ENCODE data around the gene PIGH. TPM values are rescaled to one million over a fixed set of nuclear protein-coding genes. Genes with fewer than 3 reads are reported as not detected.

The PIGH gene
- total RNA-seq, 4 donors from 2014 or later = 19.2 to 48.8 (median 23.8) TPM

DNA sequence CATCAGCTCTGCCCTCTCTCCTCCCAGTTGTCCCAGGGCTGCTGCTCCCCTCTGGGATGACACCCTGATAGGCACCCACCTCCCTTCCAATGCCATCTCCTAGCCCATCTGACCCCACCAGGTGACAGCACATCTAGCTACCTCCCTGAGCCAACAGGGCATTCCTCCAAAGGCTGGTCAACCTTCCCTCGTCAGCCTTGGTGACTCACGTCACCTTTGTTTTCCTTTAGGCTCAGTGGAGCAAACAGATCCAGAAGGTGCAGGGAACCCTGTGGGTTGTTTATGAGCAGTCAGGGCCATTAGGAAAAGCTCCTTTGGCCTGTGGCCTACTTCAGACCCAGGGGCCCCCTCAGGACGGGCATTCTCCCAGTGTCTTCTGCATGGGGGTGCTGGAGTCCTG, 32.4 kb downstream of the PIGH start:
- H3K4me3 ChIP-seq = no peak overlapping the region
- no peak overlapping the region for H3K27ac ChIP-seq
- no peaks in the 10 kb centered on the region for H3K4me1 ChIP-seq
- 79 to 90% methylated on average over 3 of the region's 3 CpGs for WGBS, 2 donors
- H3K27me3 ChIP-seq = no peaks in the 10 kb centered on the region
- TF ChIP-seq, protein P1, sequence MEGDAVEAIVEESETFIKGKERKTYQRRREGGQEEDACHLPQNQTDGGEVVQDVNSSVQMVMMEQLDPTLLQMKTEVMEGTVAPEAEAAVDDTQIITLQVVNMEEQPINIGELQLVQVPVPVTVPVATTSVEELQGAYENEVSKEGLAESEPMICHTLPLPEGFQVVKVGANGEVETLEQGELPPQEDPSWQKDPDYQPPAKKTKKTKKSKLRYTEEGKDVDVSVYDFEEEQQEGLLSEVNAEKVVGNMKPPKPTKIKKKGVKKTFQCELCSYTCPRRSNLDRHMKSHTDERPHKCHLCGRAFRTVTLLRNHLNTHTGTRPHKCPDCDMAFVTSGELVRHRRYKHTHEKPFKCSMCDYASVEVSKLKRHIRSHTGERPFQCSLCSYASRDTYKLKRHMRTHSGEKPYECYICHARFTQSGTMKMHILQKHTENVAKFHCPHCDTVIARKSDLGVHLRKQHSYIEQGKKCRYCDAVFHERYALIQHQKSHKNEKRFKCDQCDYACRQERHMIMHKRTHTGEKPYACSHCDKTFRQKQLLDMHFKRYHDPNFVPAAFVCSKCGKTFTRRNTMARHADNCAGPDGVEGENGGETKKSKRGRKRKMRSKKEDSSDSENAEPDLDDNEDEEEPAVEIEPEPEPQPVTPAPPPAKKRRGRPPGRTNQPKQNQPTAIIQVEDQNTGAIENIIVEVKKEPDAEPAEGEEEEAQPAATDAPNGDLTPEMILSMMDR (IDR thresholded peaks at IDR 0.05) = no peak
- TF ChIP-seq POLR2A (IDR thresholded peaks at IDR 0.05) (no peak), EP300 (IDR thresholded peaks at IDR 0.05) (no peak)
- H3K9me3 ChIP-seq = no peaks in the 10 kb centered on the region
- H3K36me3 ChIP-seq = peaks cover 0 to 10% (median 0%) of the 10 kb centered on the region in 3 donors
- no peak for DNase-seq (ENCODE audit: low spot score in 2 of 2)

DNA sequence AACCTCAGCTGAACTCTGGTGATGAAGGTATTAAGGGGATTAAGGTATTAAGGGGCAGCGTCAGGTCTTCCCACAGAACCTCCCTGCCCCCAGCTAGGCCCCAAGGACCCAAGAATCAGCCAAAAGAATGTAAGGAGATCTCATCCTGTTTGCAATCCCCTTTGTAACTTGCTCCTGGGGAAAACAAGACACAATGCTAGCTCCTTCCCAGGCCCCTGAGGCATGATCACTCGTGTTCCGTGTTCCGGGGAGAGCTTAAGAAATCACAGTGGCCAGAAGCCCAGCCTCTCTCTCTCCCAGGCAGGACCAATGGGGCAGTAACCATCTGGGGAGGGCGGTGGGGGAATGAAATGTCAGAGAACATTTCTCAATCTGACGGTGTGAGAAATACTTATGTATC, 33.2 kb downstream of the PIGH start:
- 58 to 60% methylated on average over 6 of the region's 6 CpGs for WGBS, 2 donors
- no peak overlapping the region for H3K4me3 ChIP-seq
- peaks cover 0 to 17% (median 0%) of the 10 kb centered on the region in 3 donors for H3K36me3 ChIP-seq
- TF ChIP-seq, protein P1 (IDR thresholded peaks at IDR 0.05) = no peak
- TF ChIP-seq POLR2A (IDR thresholded peaks at IDR 0.05) (no peak), EP300 (IDR thresholded peaks at IDR 0.05) (no peak)
- DNase-seq (ENCODE audit: low spot score in 2 of 2) = no peak
- H3K27ac ChIP-seq = no peak overlapping the region
- H3K9me3 ChIP-seq = no peaks in the 10 kb centered on the region
- no peaks in the 10 kb centered on the region for H3K27me3 ChIP-seq
- H3K4me1 ChIP-seq = no peaks in the 10 kb centered on the region

DNA sequence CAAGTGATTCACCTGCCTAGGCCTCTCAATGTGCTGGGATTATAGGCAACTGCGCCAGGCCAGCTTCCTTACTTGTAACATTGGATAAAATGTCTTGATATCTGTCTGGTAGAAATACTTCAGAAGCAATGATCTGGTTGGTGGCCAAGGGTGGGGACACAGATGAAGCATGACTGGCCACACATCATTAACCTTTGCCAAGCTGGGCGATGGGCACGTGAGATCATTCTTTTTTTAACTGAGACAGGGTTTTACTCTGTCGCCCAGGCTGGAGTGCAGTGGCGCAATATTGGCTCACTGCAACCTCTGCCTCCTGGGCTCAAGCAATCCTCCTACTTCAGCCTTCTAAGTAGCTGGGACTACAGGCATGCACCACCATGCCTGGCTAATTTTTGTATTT, 35.8 kb downstream of the PIGH start:
- no peak for TF ChIP-seq POLR2A (IDR thresholded peaks at IDR 0.05)
- TF ChIP-seq, protein P1 (IDR thresholded peaks at IDR 0.05) = no peak
- no peak for TF ChIP-seq EP300 (IDR thresholded peaks at IDR 0.05)
- Histone ChIP-seq H3K4me1 (no peaks in the 10 kb centered on the region), H3K27ac (no peak overlapping the region), H3K36me3 (peaks cover 0 to 19% (median 0%) of the 10 kb centered on the region in 3 donors), H3K4me3 (no peak overlapping the region), H3K27me3 (no peaks in the 10 kb centered on the region), H3K9me3 (no peaks in the 10 kb centered on the region)
- WGBS, 2 donors = 83 to 96% methylated on average over 5 of the region's 5 CpGs
- no peak for DNase-seq (ENCODE audit: low spot score in 2 of 2)

DNA sequence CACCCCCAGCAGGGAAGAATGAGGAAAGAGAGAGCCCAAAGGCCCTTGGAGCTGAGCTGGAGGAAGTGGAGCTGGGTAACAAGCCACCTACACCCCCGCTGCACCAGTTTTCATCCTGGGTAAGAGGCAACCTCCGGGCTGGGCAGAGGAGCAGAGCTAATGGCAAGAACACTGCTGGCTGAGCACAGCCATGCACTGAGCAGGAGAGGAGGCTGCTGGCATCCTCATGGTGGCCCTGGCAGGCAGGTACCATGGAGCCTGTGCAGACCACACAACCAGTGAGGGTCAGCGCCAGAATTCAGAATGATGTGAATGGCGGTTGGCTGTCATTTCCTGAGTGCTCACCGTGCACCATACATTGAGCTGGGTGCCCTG, 37.3 kb downstream of the PIGH start:
- H3K36me3 ChIP-seq = peaks cover 0 to 19% (median 0%) of the 10 kb centered on the region in 3 donors
- 91 to 98% methylated on average over 5 of the region's 5 CpGs for WGBS, 2 donors
- no peak overlapping the region for H3K4me3 ChIP-seq
- TF ChIP-seq POLR2A (IDR thresholded peaks at IDR 0.05) (no peak), EP300 (IDR thresholded peaks at IDR 0.05) (no peak)
- TF ChIP-seq, protein P1 (IDR thresholded peaks at IDR 0.05) = no peak
- H3K9me3 ChIP-seq = no peaks in the 10 kb centered on the region
- no peak overlapping the region for H3K27ac ChIP-seq
- no peaks in the 10 kb centered on the region for H3K4me1 ChIP-seq
- DNase-seq (ENCODE audit: low spot score in 2 of 2) = no peak
- no peaks in the 10 kb centered on the region for H3K27me3 ChIP-seq

DNA sequence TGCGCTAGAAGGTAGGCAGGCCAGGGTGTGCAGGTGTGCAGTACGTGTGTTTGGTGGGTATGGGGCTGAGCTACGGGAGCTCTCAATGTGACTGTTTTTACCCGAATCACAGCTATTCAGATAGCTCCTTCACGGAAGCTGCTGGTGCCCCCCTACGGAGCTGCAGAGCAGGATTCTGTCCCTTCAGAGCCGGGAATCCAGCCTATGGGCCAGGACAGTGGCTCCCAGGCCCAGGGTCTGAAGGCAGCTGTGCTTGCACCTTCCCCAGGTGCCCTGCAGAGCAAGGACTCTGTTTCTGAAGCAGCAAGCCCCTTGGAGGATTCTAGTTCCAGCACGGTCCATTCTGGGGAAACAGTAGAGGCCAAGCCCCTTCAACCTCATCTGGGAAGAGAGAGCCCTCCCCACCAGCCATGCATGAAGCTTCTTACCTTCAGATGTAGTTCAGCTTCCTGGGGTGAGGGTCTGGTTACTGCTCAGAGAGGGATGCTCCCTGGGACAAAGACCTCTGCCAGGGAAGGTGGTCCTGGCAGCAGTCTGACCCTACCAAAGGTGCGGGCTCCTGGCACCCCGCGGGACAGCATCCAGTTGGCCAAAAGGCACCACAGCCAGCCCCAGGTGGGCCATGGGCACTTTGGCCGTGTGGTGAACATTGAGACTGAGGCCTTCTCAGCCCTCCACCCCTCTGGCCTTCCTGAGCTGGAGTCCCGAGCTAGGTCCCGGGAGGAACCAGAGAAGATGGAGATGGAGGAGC, 37.9 kb downstream of the PIGH start:
- Histone ChIP-seq H3K4me3 (no peak overlapping the region), H3K4me1 (no peaks in the 10 kb centered on the region), H3K9me3 (no peaks in the 10 kb centered on the region), H3K27me3 (no peaks in the 10 kb centered on the region), H3K36me3 (peaks cover 0 to 19% (median 0%) of the 10 kb centered on the region in 3 donors), H3K27ac (no peak overlapping the region)
- WGBS, 2 donors = 83 to 86% methylated on average over 10 to 12 of the region's 14 CpGs
- no peak for DNase-seq (ENCODE audit: low spot score in 2 of 2)
- TF ChIP-seq POLR2A (IDR thresholded peaks at IDR 0.05) = no peak
- TF ChIP-seq, protein P1 (IDR thresholded peaks at IDR 0.05) = no peak
- TF ChIP-seq EP300 (IDR thresholded peaks at IDR 0.05) = no peak

Data from tibial nerve (tissue), 4 donors.